ENCODE results near the gene NELL1.

DNA sequence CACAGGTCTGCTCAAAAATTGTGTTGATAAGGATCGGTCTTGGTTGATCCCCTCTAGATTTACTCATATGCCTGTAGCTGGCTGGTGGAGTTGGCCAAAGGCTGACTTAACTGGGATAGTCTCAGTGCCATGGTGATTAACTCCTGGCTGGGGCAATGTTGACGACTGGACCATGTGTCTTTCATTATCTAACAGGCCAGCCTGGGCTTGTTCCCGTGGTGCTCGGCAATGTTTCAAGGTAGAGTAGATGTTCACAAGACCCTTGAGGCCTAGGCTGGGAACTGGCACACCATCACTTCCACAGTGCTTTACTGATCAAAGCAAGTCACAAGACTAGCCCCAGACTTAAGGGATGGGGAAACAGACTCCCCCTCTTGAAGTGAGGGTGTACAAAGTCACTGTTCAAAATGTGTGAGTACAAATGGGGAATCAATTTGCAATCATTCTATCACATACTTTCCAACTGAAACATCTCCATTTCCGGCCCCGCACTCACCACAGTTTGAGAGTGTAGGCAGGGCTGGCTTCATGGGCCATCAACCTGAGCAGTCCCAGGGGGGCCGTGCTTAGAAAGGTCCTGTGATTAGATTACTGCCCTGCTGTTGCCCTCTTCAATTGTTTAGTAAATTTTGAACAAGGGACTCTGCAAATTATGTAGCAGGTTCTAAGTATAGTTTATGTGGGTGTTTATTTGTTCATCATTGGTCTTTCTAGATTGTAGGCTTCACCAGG lies 240.8 kb downstream of the NELL1 start:
- TF ChIP-seq, protein P1, sequence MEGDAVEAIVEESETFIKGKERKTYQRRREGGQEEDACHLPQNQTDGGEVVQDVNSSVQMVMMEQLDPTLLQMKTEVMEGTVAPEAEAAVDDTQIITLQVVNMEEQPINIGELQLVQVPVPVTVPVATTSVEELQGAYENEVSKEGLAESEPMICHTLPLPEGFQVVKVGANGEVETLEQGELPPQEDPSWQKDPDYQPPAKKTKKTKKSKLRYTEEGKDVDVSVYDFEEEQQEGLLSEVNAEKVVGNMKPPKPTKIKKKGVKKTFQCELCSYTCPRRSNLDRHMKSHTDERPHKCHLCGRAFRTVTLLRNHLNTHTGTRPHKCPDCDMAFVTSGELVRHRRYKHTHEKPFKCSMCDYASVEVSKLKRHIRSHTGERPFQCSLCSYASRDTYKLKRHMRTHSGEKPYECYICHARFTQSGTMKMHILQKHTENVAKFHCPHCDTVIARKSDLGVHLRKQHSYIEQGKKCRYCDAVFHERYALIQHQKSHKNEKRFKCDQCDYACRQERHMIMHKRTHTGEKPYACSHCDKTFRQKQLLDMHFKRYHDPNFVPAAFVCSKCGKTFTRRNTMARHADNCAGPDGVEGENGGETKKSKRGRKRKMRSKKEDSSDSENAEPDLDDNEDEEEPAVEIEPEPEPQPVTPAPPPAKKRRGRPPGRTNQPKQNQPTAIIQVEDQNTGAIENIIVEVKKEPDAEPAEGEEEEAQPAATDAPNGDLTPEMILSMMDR (IDR thresholded peaks at IDR 0.05 in 8 of 11, conservative IDR thresholded peaks at IDR 0.05 in 3 of 11): no peak
- TF ChIP-seq POLR2A (IDR thresholded peaks at IDR 0.05): no peak
- TF ChIP-seq POLR2AphosphoS5 (IDR thresholded peaks at IDR 0.05): no peak

Data from spleen (tissue), 7 donors.